HG03175 (cell line): ENCODE results near the gene PCOLCE2.

ENCODE experiments used
- ATAC-seq: cut with Tn5 transposase; IDR thresholded peaks from one replicate; pipeline ENCODE4 v1.9.1; 2021; ENCODE audit warnings: mild to moderate bottlenecking, moderate library complexity; ENCODE audit not compliant: unreplicated experiment

The PCOLCE2 gene

GRCh38 chr3:142818651-142819050 is 70.2 kb downstream of the PCOLCE2 start:
- no peak for ATAC-seq

- no peak for ATAC-seq
These were observed 71.0 kb downstream of the PCOLCE2 start for GRCh38 chr3:142817897-142818296.

- no peak for ATAC-seq
These were observed 71.5 kb downstream of the PCOLCE2 start for GRCh38 chr3:142817356-142817755.

- ATAC-seq, result no peak
These were observed 73.1 kb downstream of the PCOLCE2 start for GRCh38 chr3:142815803-142816202.

GRCh38 chr3:142809259-142809658 is 79.6 kb downstream of the PCOLCE2 start:
- no peak for ATAC-seq

- no peak for ATAC-seq
These were observed 80.6 kb downstream of the PCOLCE2 start for GRCh38 chr3:142808103-142808917.

- ATAC-seq, result no peak
These were observed 86.0 kb downstream of the PCOLCE2 start for GRCh38 chr3:142802891-142803290.

- ATAC-seq, result no peak
These were observed 87.1 kb downstream of the PCOLCE2 start for GRCh38 chr3:142801746-142802145.

- no peak for ATAC-seq
These were observed 92.1 kb downstream of the PCOLCE2 start for GRCh38 chr3:142796823-142797222.

GRCh38 chr3:142795332-142795731 is 93.6 kb downstream of the PCOLCE2 start:
- no peak for ATAC-seq

GRCh38 chr3:142794508-142794907 is 94.4 kb downstream of the PCOLCE2 start:
- ATAC-seq, result no peak

- no peak for ATAC-seq
These were observed 101.2 kb downstream of the PCOLCE2 start for GRCh38 chr3:142787719-142788118.

GRCh38 chr3:142785996-142786395 is 102.9 kb downstream of the PCOLCE2 start:
- ATAC-seq, result no peak

- no peak for ATAC-seq
These were observed 104.7 kb downstream of the PCOLCE2 start for GRCh38 chr3:142784228-142784627.

GRCh38 chr3:142782616-142783015 is 106.3 kb downstream of the PCOLCE2 start:
- no peak for ATAC-seq

- ATAC-seq, result no peak
These were observed 109.3 kb downstream of the PCOLCE2 start for GRCh38 chr3:142779591-142779990.

GRCh38 chr3:142778541-142778940 is 110.3 kb downstream of the PCOLCE2 start:
- ATAC-seq, result no peak

GRCh38 chr3:142777927-142778326 is 111.0 kb downstream of the PCOLCE2 start:
- no peak for ATAC-seq

- no peak for ATAC-seq
These were observed 120.5 kb downstream of the PCOLCE2 start for GRCh38 chr3:142768338-142768737.
